Right lobe of liver (tissue), 4 donors: ENCODE data around the gene KIF6.

Experiments used
- POLR2A ChIP-seq: fragments of 450-650 bp; IDR thresholded peaks from one replicate; pipeline ENCODE4 v1.6.1; 2017; ENCODE audit warnings: antibody characterized with exemption, mild to moderate bottlenecking
- TF ChIP-seq, protein P1 (sequence below), 4 donors: fragments of 200-600 bp in 3 of 4; fragments of 450-650 bp in 1 of 4; IDR thresholded peaks; one replicate each; pipeline versions ENCODE4 v1.5.1 to v1.8.0; 2016 to 2022; ENCODE audit warnings: antibody characterized with exemption in 4 of 4, mild to moderate bottlenecking in 2 of 4
- donor health status: DM: no; HTN: no; CAD: no.
- donor health status: DM: no; HTN: no; CAD: no.
- donor health status: DM: no; HTN: yes; CAD: no.

- TF ChIP-seq, protein P1, sequence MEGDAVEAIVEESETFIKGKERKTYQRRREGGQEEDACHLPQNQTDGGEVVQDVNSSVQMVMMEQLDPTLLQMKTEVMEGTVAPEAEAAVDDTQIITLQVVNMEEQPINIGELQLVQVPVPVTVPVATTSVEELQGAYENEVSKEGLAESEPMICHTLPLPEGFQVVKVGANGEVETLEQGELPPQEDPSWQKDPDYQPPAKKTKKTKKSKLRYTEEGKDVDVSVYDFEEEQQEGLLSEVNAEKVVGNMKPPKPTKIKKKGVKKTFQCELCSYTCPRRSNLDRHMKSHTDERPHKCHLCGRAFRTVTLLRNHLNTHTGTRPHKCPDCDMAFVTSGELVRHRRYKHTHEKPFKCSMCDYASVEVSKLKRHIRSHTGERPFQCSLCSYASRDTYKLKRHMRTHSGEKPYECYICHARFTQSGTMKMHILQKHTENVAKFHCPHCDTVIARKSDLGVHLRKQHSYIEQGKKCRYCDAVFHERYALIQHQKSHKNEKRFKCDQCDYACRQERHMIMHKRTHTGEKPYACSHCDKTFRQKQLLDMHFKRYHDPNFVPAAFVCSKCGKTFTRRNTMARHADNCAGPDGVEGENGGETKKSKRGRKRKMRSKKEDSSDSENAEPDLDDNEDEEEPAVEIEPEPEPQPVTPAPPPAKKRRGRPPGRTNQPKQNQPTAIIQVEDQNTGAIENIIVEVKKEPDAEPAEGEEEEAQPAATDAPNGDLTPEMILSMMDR (IDR thresholded peaks at IDR 0.05): no peak
- TF ChIP-seq POLR2A: no peak
Observed at GRCh38 chr6:39341352-39341751, 383.9 kb downstream of the KIF6 start.
